H9 (cell line): Measurements from ENCODE around the gene CABCOCO1. TPM values are rescaled to one million over a fixed set of nuclear protein-coding genes. Genes with fewer than 3 reads are reported as not detected.

Source experiments
- DNase-seq: peaks from one replicate; pipeline ENCODE4 v3.0.0-alpha.2; 2017
- H2AFZ ChIP-seq: one replicate; pipeline ENCODE4 v1.6.1; 2013; ENCODE audit warnings: mild to moderate bottlenecking, low read length, control low read depth, moderate library complexity
- H2AK5ac ChIP-seq: 2 replicates; pipeline ENCODE4 v1.6.1; 2013; ENCODE audit warnings: low read length, control low read depth, mixed read lengths; ENCODE audit not compliant: insufficient read length
- H2BK120ac ChIP-seq: one replicate; pipeline ENCODE4 v1.6.1; 2013; ENCODE audit warnings: low read depth, mild to moderate bottlenecking, low read length, control low read depth, inconsistent platforms; ENCODE audit not compliant: poor library complexity, severe bottlenecking
- H2BK12ac ChIP-seq: 2 replicates; pipeline ENCODE4 v1.6.1; 2013; ENCODE audit warnings: low read length, control low read depth, mixed read lengths, low read depth; ENCODE audit not compliant: insufficient read length
- H2BK15ac ChIP-seq: 2 replicates; pipeline ENCODE4 v1.6.1; 2013; ENCODE audit warnings: low read depth, low read length, control low read depth
- H2BK20ac ChIP-seq: one replicate; pipeline ENCODE4 v1.6.1; 2013; ENCODE audit warnings: low read depth, mild to moderate bottlenecking, low read length, control low read depth, inconsistent platforms; ENCODE audit not compliant: poor library complexity, severe bottlenecking
- H2BK5ac ChIP-seq: 2 replicates; pipeline ENCODE4 v1.6.1; 2013; ENCODE audit warnings: low read length, control low read depth, mixed read lengths; ENCODE audit not compliant: insufficient read length
- H3K14ac ChIP-seq: 2 replicates; pipeline ENCODE4 v1.6.1; 2013; ENCODE audit warnings: low read length, control low read depth; ENCODE audit not compliant: insufficient read depth
- H3K18ac ChIP-seq: 2 replicates; pipeline ENCODE4 v1.6.1; 2013; ENCODE audit warnings: low read depth, mild to moderate bottlenecking, mixed read lengths, low read length, control low read depth; ENCODE audit not compliant: insufficient read length
- H3K23ac ChIP-seq: 2 replicates; pipeline ENCODE4 v1.6.1; 2013; ENCODE audit warnings: low read length, control low read depth, mixed read lengths, low read depth; ENCODE audit not compliant: insufficient read length
- H3K23me2 ChIP-seq: 2 replicates; pipeline ENCODE4 v1.6.1; 2013; ENCODE audit warnings: low read depth, mild to moderate bottlenecking, mixed read lengths, low read length, control low read depth; ENCODE audit not compliant: insufficient read length, poor library complexity, severe bottlenecking
- H3K27ac ChIP-seq: 2 replicates; pipeline ENCODE4 v1.5.1; 2013; ENCODE audit warnings: low read length, control low read depth, mixed read lengths, low read depth; ENCODE audit not compliant: insufficient read length
- H3K27me3 ChIP-seq: 2 replicates; pipeline ENCODE4 v1.6.1; 2013; ENCODE audit warnings: low read length, control low read depth, inconsistent platforms; ENCODE audit not compliant: insufficient read depth
- H3K4ac ChIP-seq: 2 replicates; pipeline ENCODE4 v1.6.1; 2013; ENCODE audit warnings: low read depth, mild to moderate bottlenecking, control low read depth, inconsistent platforms, low read length, moderate library complexity
- H3K4me1 ChIP-seq: 2 replicates; pipeline ENCODE4 v1.6.1; 2013; ENCODE audit warnings: low read length, control low read depth, inconsistent platforms; ENCODE audit not compliant: insufficient read depth
- H3K4me2 ChIP-seq: 2 replicates; pipeline ENCODE4 v1.6.1; 2013; ENCODE audit warnings: low read length, control low read depth, mixed read lengths; ENCODE audit not compliant: insufficient read length, insufficient read depth
- H3K56ac ChIP-seq: 2 replicates; pipeline ENCODE4 v1.6.1; 2013; ENCODE audit warnings: low read depth, mild to moderate bottlenecking, mixed read lengths, low read length, control low read depth; ENCODE audit not compliant: insufficient read length
- H3K79me1 ChIP-seq: 2 replicates; pipeline ENCODE4 v1.6.1; 2013; ENCODE audit warnings: low read depth, mild to moderate bottlenecking, moderate library complexity, low read length, control low read depth, inconsistent platforms; ENCODE audit not compliant: insufficient read depth, poor library complexity, severe bottlenecking
- H3K79me2 ChIP-seq: 2 replicates; pipeline ENCODE4 v1.6.1; 2013; ENCODE audit warnings: low read length, control low read depth, inconsistent platforms; ENCODE audit not compliant: insufficient read depth
- H3K9ac ChIP-seq: 2 replicates; pipeline ENCODE4 v1.6.1; 2013; ENCODE audit warnings: low read length, control low read depth, mixed read lengths; ENCODE audit not compliant: insufficient read length; ENCODE audit errors: extremely low read depth
- H3K9me3 ChIP-seq: one replicate; pipeline ENCODE4 v1.6.1; 2013; ENCODE audit warnings: low read depth, low read length, inconsistent platforms; ENCODE audit not compliant: control insufficient read depth
- H3T11ph ChIP-seq: one replicate; pipeline ENCODE4 v1.6.1; 2013; ENCODE audit warnings: mild to moderate bottlenecking, low read length, control low read depth, inconsistent platforms
- H4K20me1 ChIP-seq: one replicate; pipeline ENCODE4 v1.6.1; 2013; ENCODE audit not compliant: control insufficient read depth, insufficient read length, insufficient read depth
- H4K5ac ChIP-seq: 2 replicates; pipeline ENCODE4 v1.6.1; 2013; ENCODE audit warnings: low read depth, mild to moderate bottlenecking, mixed read lengths, low read length, control low read depth; ENCODE audit not compliant: insufficient read length
- H4K8ac ChIP-seq: replicated peaks from 2 replicates; pipeline ENCODE4 v1.6.1; 2013; ENCODE audit warnings: low read length, control low read depth, mixed read lengths, low read depth; ENCODE audit not compliant: insufficient read length
- H4K91ac ChIP-seq: 2 replicates; pipeline ENCODE4 v1.6.1; 2013; ENCODE audit warnings: low read depth, mild to moderate bottlenecking, moderate library complexity, mixed read lengths, low read length, control low read depth; ENCODE audit not compliant: insufficient read length
- H3K27ac Mint-ChIP-seq, 3 experiments: 2 replicates in 2 of 3; 3 replicates in 1 of 3; pipeline ENCODE4 v1.8.0; 2020 to 2021; ENCODE audit warnings: mixed read lengths in 3 of 3, mild to moderate bottlenecking in 1 of 3, moderate library complexity in 1 of 3
- H3K27me3 Mint-ChIP-seq: 2 replicates; pipeline ENCODE4 v1.8.0; 2021; ENCODE audit warnings: low read depth, mild to moderate bottlenecking, moderate library complexity, mixed read lengths
- H3K36me3 Mint-ChIP-seq, 3 experiments: 2 replicates in 2 of 3; 3 replicates in 1 of 3; pipeline ENCODE4 v1.8.0; 2020 to 2021; ENCODE audit warnings: low read depth in 3 of 3, mixed read lengths in 3 of 3; ENCODE audit not compliant: insufficient read depth in 1 of 3
- H3K4me1 Mint-ChIP-seq, 2 experiments: 2 replicates each; pipeline ENCODE4 v1.8.0; 2020; ENCODE audit warnings: mixed read lengths in 2 of 2
- H3K4me3 Mint-ChIP-seq, 2 experiments: 2 replicates in 1 of 2; 3 replicates in 1 of 2; pipeline ENCODE4 v1.8.0; 2020 to 2021; ENCODE audit warnings: mild to moderate bottlenecking in 2 of 2, mixed read lengths in 2 of 2, moderate library complexity in 1 of 2
- H3K9me3 Mint-ChIP-seq, 2 experiments: 2 replicates in 1 of 2; 3 replicates in 1 of 2; pipeline ENCODE4 v1.8.0; 2020; ENCODE audit warnings: mild to moderate bottlenecking in 2 of 2, mixed read lengths in 2 of 2, moderate library complexity in 1 of 2
- WGBS: extraction: QIAGEN DNeasy Blood & Tissue Kit; methylation state at CpG from one replicate; pipeline ENCODE4 v1.1.7; 2013; ENCODE audit warnings: missing lambda C conversion rate, low lambda C conversion rate, mixed read lengths; ENCODE audit not compliant: insufficient read length; ENCODE audit errors: extremely low coverage; 5-methylcytosine and 5-hydroxymethylcytosine counted together
- total RNA-seq: library from RNA; stranded (reverse); gene quantifications from 2 replicates; pipeline ENCODE4 v1.2.1, GENCODE V29; 2021
- TF ChIP-seq, protein P1 (sequence below): fragments of 200-600 bp; sonication (generic); conservative IDR thresholded peaks from 3 replicates; pipeline ENCODE4 v1.8.0; 2021; ENCODE audit warnings: antibody characterized with exemption, mild to moderate bottlenecking

Gene CABCOCO1
- total RNA-seq, 1 experiment from 2014 or later: not detected

DNA sequence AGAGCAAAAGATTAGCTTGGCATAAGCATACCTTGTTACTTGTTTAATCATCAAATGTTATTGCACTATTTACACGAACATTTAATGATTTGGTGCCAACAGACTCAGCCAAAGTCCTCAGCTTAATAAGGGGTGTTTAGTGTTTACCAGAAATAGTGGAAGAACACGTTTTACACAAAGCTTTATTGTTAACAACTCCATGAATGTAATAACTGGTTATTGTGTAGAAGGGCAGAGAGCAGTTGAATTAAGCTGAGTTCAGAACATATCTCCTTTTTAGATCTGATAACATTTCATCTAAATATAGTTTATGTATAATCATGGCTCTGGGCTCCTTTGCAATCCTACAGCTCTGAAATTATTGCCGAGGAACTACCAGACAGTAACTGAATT, 99.1 kb downstream of the CABCOCO1 start:
- H3K79me2 ChIP-seq: no peaks in the 10 kb centered on the region
- no peak overlapping the region for H3K18ac ChIP-seq
- no peaks in the 10 kb centered on the region for H3K79me1 ChIP-seq
- no peak overlapping the region for H3K4me2 ChIP-seq
- Mint-ChIP-seq H3K4me1 (peaks cover 8 to 14% of the 10 kb centered on the region in 2 experiments), H3K36me3 (no peaks in the 10 kb centered on the region), H3K27ac (no peak overlapping the region), H3K4me3 (no peak overlapping the region), H3K27me3 (no peaks in the 10 kb centered on the region), H3K9me3 (no peaks in the 10 kb centered on the region)
- H3K56ac ChIP-seq: no peak overlapping the region
- H3K9me3 ChIP-seq: no peaks in the 10 kb centered on the region
- no peak overlapping the region for H3K9ac ChIP-seq
- H3T11ph ChIP-seq: no peak overlapping the region
- no peak overlapping the region for H2BK20ac ChIP-seq
- H4K5ac ChIP-seq: no peak overlapping the region
- no peak overlapping the region for H2BK5ac ChIP-seq
- H4K91ac ChIP-seq: no peak overlapping the region
- no CpG with 5 or more reads among the region's 3 CpGs for WGBS
- H2BK15ac ChIP-seq: no peak overlapping the region
- TF ChIP-seq, protein P1, sequence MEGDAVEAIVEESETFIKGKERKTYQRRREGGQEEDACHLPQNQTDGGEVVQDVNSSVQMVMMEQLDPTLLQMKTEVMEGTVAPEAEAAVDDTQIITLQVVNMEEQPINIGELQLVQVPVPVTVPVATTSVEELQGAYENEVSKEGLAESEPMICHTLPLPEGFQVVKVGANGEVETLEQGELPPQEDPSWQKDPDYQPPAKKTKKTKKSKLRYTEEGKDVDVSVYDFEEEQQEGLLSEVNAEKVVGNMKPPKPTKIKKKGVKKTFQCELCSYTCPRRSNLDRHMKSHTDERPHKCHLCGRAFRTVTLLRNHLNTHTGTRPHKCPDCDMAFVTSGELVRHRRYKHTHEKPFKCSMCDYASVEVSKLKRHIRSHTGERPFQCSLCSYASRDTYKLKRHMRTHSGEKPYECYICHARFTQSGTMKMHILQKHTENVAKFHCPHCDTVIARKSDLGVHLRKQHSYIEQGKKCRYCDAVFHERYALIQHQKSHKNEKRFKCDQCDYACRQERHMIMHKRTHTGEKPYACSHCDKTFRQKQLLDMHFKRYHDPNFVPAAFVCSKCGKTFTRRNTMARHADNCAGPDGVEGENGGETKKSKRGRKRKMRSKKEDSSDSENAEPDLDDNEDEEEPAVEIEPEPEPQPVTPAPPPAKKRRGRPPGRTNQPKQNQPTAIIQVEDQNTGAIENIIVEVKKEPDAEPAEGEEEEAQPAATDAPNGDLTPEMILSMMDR: no peak
- no peaks in the 10 kb centered on the region for H3K23me2 ChIP-seq
- no peak overlapping the region for H3K23ac ChIP-seq
- H2BK120ac ChIP-seq: no peak overlapping the region
- no peaks in the 10 kb centered on the region for H4K20me1 ChIP-seq
- no peak overlapping the region for H2BK12ac ChIP-seq
- DNase-seq: no peak
- H3K14ac ChIP-seq: no peak overlapping the region
- H3K27ac ChIP-seq: no peak overlapping the region
- no peak overlapping the region for H2AFZ ChIP-seq
- no peaks in the 10 kb centered on the region; the same call in 1 of the 2 replicates for H3K4me1 ChIP-seq
- no peaks in the 10 kb centered on the region for H3K27me3 ChIP-seq
- H3K4ac ChIP-seq: no peak overlapping the region
- H2AK5ac ChIP-seq: no peak overlapping the region
- no peak overlapping the region for H4K8ac ChIP-seq
